Endothelial cell of umbilical vein (primary cell): ENCODE measurements around the gene ERBB3. TPM values are rescaled to one million over a fixed set of nuclear protein-coding genes. Genes with fewer than 3 reads are reported as not detected.

Experiments
- BruUV-seq: library from RNA; stranded (reverse); fragments of 400-500 nt; replicated peaks from 2 replicates; lab custom pipeline; 2021; lab: Mats Ljungman, UMichigan
- CTCF ChIA-PET: fragments of 300-600, 350-600 bp; sonication (Branson Sonifier 250); formaldehyde crosslinking; loops from one replicate; lab custom pipeline; 2021; ENCODE audit warnings: antibody characterized with exemption, inconsistent platforms; lab: Charles Lee
- POLR2A ChIA-PET: fragments of 300-600, 350-600 bp; sonication (Branson Sonifier 250); formaldehyde crosslinking; loops from one replicate; lab custom pipeline; 2021; ENCODE audit warnings: antibody characterized with exemption, inconsistent platforms; lab: Charles Lee
- DNase-seq: peaks from one replicate; pipeline ENCODE4 v3.0.0-alpha.2; 2011; ENCODE audit warnings: low read depth, low spot score
- FAIRE-seq: peaks from 2 replicates; lab custom pipeline; 2011; peaks lifted over from hg19 to GRCh38; lab: Jason Lieb, UNC
- H2AFZ ChIP-seq: 2 replicates; pipeline ENCODE4 v1.6.0; 2012; ENCODE audit warnings: low read depth, low read length, control low read depth, inconsistent platforms
- H3K27ac ChIP-seq: 2 replicates; pipeline ENCODE4 v1.5.1; 2011; ENCODE audit warnings: low read depth, mild to moderate bottlenecking, control low read depth, low read length, moderate library complexity; ENCODE audit not compliant: insufficient read depth
- H3K27me3 ChIP-seq, 2 experiments: 2 replicates each; pipeline versions ENCODE4 v1.6.0 to v1.6.1; 2011; ENCODE audit warnings: low read length in 2 of 2, mixed read lengths in 1 of 2; ENCODE audit not compliant: control insufficient read depth in 2 of 2, insufficient read depth in 2 of 2
- H3K36me3 ChIP-seq, 2 experiments: 2 replicates in 1 of 2; 3 replicates in 1 of 2; pipeline ENCODE4 v1.5.1; 2011; ENCODE audit warnings: low read length in 2 of 2, mild to moderate bottlenecking in 1 of 2, moderate library complexity in 1 of 2; ENCODE audit not compliant: control insufficient read depth in 2 of 2, insufficient read depth in 2 of 2; ENCODE audit errors: extremely low read depth in 1 of 2
- H3K4me1 ChIP-seq: 3 replicates; pipeline ENCODE4 v1.5.1; 2011; ENCODE audit warnings: mild to moderate bottlenecking, low read length; ENCODE audit not compliant: control insufficient read depth, insufficient read depth; ENCODE audit errors: extremely low read depth
- H3K4me2 ChIP-seq: 2 replicates; pipeline ENCODE4 v1.6.1; 2011; ENCODE audit warnings: low read length, control low read depth, mixed read lengths; ENCODE audit not compliant: insufficient read depth
- H3K4me3 ChIP-seq, 3 experiments: fragments of 200-600 bp in 1 of 3; sonication (generic), shearing (Covaris generic) in 1 of 3; replicated peaks in 1 of 3; 2 replicates each; pipeline ENCODE4 v1.5.1; 2011 to 2016; ENCODE audit warnings: control low read depth in 3 of 3, low read length in 3 of 3, mild to moderate bottlenecking in 2 of 3, inconsistent platforms in 1 of 3, low read depth in 1 of 3, moderate library complexity in 1 of 3; ENCODE audit not compliant: insufficient read depth in 1 of 3
- H3K79me2 ChIP-seq: 2 replicates; pipeline ENCODE4 v1.6.0; 2012; ENCODE audit warnings: low read length, inconsistent platforms; ENCODE audit not compliant: control insufficient read depth, insufficient read depth
- H3K9ac ChIP-seq: replicated peaks from 2 replicates; pipeline ENCODE3; 2011; ENCODE audit warnings: low read length, control low read depth; ENCODE audit not compliant: insufficient read depth; ENCODE audit errors: extremely low read depth
- H3K9me1 ChIP-seq: replicated peaks from 3 replicates; pipeline ENCODE4 v1.6.0; 2011; ENCODE audit warnings: mild to moderate bottlenecking, low read length; ENCODE audit not compliant: control insufficient read depth, insufficient read depth; ENCODE audit errors: extremely low read depth
- H3K9me3 ChIP-seq: replicated peaks from 2 replicates; pipeline ENCODE4 v1.5.1; 2012; ENCODE audit warnings: low read length, inconsistent platforms; ENCODE audit not compliant: control insufficient read depth, insufficient read depth
- H4K20me1 ChIP-seq: replicated peaks from 2 replicates; pipeline ENCODE3; 2011; ENCODE audit warnings: mild to moderate bottlenecking, low read length; ENCODE audit not compliant: control insufficient read depth, insufficient read depth; ENCODE audit errors: extremely low read depth
- CTCF ChIP-seq, 2 donors: IDR thresholded peaks; 1 replicate in 1 of 2; 2 replicates in 1 of 2; pipeline ENCODE4 v1.5.1; 2011; ENCODE audit warnings: low read length in 2 of 2, mild to moderate bottlenecking in 2 of 2, moderate library complexity in 2 of 2, control low read depth in 1 of 2, inconsistent platforms in 1 of 2, low read depth in 1 of 2; ENCODE audit not compliant: insufficient read depth in 1 of 2; ENCODE audit errors: extremely low read depth in 1 of 2
- EZH2 ChIP-seq: IDR thresholded peaks from 2 replicates; pipeline ENCODE4 v1.6.1; 2012; ENCODE audit warnings: borderline replicate concordance, low read depth, mild to moderate bottlenecking, moderate library complexity, low read length, inconsistent platforms; ENCODE audit not compliant: severe bottlenecking
- FOS ChIP-seq: IDR thresholded peaks from 2 replicates; pipeline ENCODE4 v1.6.1; 2011; ENCODE audit warnings: mild to moderate bottlenecking, low read length, moderate library complexity, borderline replicate concordance; ENCODE audit not compliant: insufficient read depth
- GATA2 ChIP-seq: IDR thresholded peaks from 2 replicates; pipeline ENCODE4 v1.7.0; 2011; ENCODE audit warnings: low read depth, mild to moderate bottlenecking, moderate library complexity, mixed read lengths, low read length; ENCODE audit not compliant: insufficient read length, insufficient read depth
- JUN ChIP-seq: IDR thresholded peaks from 2 replicates; pipeline ENCODE4 v1.6.1; 2011; ENCODE audit warnings: borderline replicate concordance, low read depth; ENCODE audit not compliant: insufficient read length, insufficient read depth
- MYC ChIP-seq: IDR thresholded peaks from one replicate; pipeline ENCODE4 v1.6.1; 2011; ENCODE audit warnings: mild to moderate bottlenecking, low read depth, low read length
- POLR2A ChIP-seq: IDR thresholded peaks from 2 replicates; pipeline ENCODE4 v1.6.1; 2012; ENCODE audit warnings: low read depth, mild to moderate bottlenecking, control low read depth, low read length
- POLR2AphosphoS5 ChIP-seq: IDR thresholded peaks from 2 replicates; pipeline ENCODE4 v1.6.1; 2012; ENCODE audit warnings: low read depth, mild to moderate bottlenecking, control low read depth, low read length, moderate library complexity; ENCODE audit not compliant: insufficient read depth
- dilution Hi-C: fragments of 300-500 bp; cut with MboI; formaldehyde crosslinking; loops from one replicate; pipeline ENCODE4 v1.15.0; 2019; ENCODE audit warnings: low sequenced_read_pairs; ENCODE audit not compliant: extremely low pct_ligation_motif_present
- intact Hi-C: fragments of 100-400 bp; cut with micrococcal nuclease; formaldehyde crosslinking; loops from one replicate; pipeline ENCODE4 v1.10.0; 2022
- polyA plus RNA-seq, 4 experiments: library from polyadenylated mRNA; depleted of rRNA in 3 of 4; stranded (reverse) in 3 of 4; unstranded in 1 of 4; fragments of >200 nt; gene quantifications; 2 replicates each; pipeline versions ENCODE4 v1.2.1 to v1.2.3, GENCODE V29; 2011 to 2012; ENCODE audit warnings: missing spikeins in 1 of 4
- total RNA-seq: library from RNA; stranded (reverse); gene quantifications from 2 replicates; pipeline ENCODE4 v1.2.3, GENCODE V29; 2021
- TF ChIP-seq, protein P1 (sequence below): IDR thresholded peaks from 2 replicates; pipeline ENCODE4 v1.6.1; 2011; ENCODE audit not compliant: insufficient read depth, insufficient read length

ERBB3 gene
- total and polyA plus RNA-seq, 2 donors (not counting 3 experiments of a cell fraction or from before 2014, with no cell fraction given), result 0.11 to 1.5 TPM

DNA sequence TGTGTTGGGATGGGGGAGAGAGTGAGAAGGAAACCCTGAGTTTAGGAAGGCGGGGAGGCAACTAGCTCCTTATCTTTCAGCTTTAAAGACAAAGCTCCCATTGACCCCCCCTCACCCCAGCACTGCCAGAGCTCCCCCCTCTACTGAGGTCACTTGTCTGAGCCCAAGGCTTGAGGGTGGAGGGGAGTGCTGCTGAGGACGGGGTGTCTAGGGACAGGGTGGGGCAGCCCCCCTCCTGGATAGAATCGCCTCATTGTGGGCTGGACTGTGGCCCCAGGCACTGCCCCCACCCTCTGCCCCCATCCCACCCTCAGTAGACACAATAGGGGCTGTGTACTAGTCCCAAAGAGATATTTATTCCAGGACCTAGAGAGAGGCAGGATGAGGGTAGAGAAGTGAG, 3.0 kb downstream of the ERBB3 start:
- ChIA-PET CTCF (interaction anchor here (1.2 to 5.0 kb wide), 2 partner anchors 21 to 36 kb away, joined by 3 to 59 read pairs; partner anchors contain the start of gene PA2G4), POLR2A (no interaction called here)
- Histone ChIP-seq H3K4me3 (no peak overlapping the region), H3K27me3 (peaks cover 2 to 4% of the 10 kb centered on the region in 2 experiments), H3K9me1 (no peaks in the 10 kb centered on the region), H3K27ac (no peak overlapping the region), H3K4me1 (peaks cover 15% of the 10 kb centered on the region), H3K4me2 (no peak overlapping the region), H3K9me3 (no peaks in the 10 kb centered on the region), H2AFZ (no peak overlapping the region), H3K9ac (no peak overlapping the region), H3K36me3 (no peaks in the 10 kb centered on the region), H4K20me1 (no peaks in the 10 kb centered on the region), H3K79me2 (no peaks in the 10 kb centered on the region)
- dilution Hi-C loops, result no loop called here
- intact Hi-C loops, result no loop called here
- BruUV-seq, result no TSS peak
- TF ChIP-seq POLR2A (no peak), EZH2 (no peak), CTCF (IDR thresholded peaks at IDR 0.05; ENCODE audit: extremely low read depth in 1 of 2, insufficient read depth in 1 of 2, low read depth in 1 of 2, low read length in 2 of 2) (no peak), FOS (no peak), POLR2AphosphoS5 (no peak), MYC (no peak), GATA2 (no peak), JUN (no peak)
- TF ChIP-seq, protein P1, sequence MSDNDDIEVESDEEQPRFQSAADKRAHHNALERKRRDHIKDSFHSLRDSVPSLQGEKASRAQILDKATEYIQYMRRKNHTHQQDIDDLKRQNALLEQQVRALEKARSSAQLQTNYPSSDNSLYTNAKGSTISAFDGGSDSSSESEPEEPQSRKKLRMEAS, result no peak
- DNase-seq (no peak), FAIRE-seq (no peak)
